ENCODE results near the gene CTBP2.

CTBP2 gene

GRCh38 chr10:125159932-125160855 lies at the start of gene CTBP2:
TSS of gene CTBP2 (minus strand) at chr10:125160563.
- no peak for DNase-seq

GRCh38 chr10:125209591-125210355 lies 49.4 kb upstream of the CTBP2 start:
- DNase-seq: no peak

- no peak for DNase-seq
These were observed 48.6 kb upstream of the CTBP2 start for GRCh38 chr10:125208854-125209565.

- no peak for DNase-seq
These were observed 46.3 kb upstream of the CTBP2 start for GRCh38 chr10:125206623-125207022.

GRCh38 chr10:125205431-125205830 lies 45.1 kb upstream of the CTBP2 start:
- DNase-seq: no peak

GRCh38 chr10:125204400-125204799 lies 44.0 kb upstream of the CTBP2 start:
- DNase-seq: no peak

GRCh38 chr10:125203186-125203800 lies 42.9 kb upstream of the CTBP2 start:
- DNase-seq: no peak

GRCh38 chr10:125201791-125202622 lies 41.6 kb upstream of the CTBP2 start:
- DNase-seq: no peak

- DNase-seq: no peak
These were observed 40.8 kb upstream of the CTBP2 start for GRCh38 chr10:125201108-125201524.

- no peak for DNase-seq
These were observed 40.0 kb upstream of the CTBP2 start for GRCh38 chr10:125200396-125200795.

GRCh38 chr10:125199270-125199669 lies 38.9 kb upstream of the CTBP2 start:
- no peak for DNase-seq

- DNase-seq: no peak
These were observed 34.5 kb upstream of the CTBP2 start for GRCh38 chr10:125194814-125195213.

- DNase-seq: no peak
These were observed 33.0 kb upstream of the CTBP2 start for GRCh38 chr10:125193306-125193877.

- no peak for DNase-seq
These were observed 32.3 kb upstream of the CTBP2 start for GRCh38 chr10:125192620-125193019.

GRCh38 chr10:125192005-125192404 lies 31.6 kb upstream of the CTBP2 start:
- DNase-seq: no peak

GRCh38 chr10:125190946-125191345 lies 30.6 kb upstream of the CTBP2 start:
- no peak for DNase-seq

GRCh38 chr10:125190414-125190813 lies 30.1 kb upstream of the CTBP2 start:
- DNase-seq: no peak

- no peak for DNase-seq
These were observed 28.8 kb upstream of the CTBP2 start for GRCh38 chr10:125189162-125189561.

GRCh38 chr10:125187238-125188194 lies 27.2 kb upstream of the CTBP2 start:
- DNase-seq: no peak

Data from DMS153 (cell line).